ENCODE data around the gene WWOX.
A peak's percentile ranks its signal among the peaks of the same experiment; 100 is the strongest.

The WWOX gene

DNA sequence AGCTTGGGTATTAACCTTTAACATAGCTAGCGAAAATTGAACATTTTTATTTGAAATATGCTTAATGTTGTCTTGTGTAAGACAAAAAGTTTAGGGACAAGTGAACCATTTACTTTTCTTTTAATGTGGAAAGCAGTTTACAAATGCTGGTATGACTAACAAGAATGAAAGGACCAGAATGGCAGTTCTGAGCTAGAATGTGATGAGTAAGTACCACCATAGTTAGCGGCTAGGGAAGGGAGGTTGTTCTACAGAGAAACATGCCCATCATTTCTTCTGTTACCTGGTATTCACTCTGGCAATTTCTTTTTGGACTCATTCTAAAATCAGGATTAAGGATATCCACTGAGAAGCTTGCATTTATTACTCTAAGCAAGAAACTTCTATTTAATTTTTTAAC, 121.1 kb downstream of the WWOX start:
- no peak for DNase-seq (ENCODE audit: low read depth in 1 of 2, low spot score in 1 of 2)

DNA sequence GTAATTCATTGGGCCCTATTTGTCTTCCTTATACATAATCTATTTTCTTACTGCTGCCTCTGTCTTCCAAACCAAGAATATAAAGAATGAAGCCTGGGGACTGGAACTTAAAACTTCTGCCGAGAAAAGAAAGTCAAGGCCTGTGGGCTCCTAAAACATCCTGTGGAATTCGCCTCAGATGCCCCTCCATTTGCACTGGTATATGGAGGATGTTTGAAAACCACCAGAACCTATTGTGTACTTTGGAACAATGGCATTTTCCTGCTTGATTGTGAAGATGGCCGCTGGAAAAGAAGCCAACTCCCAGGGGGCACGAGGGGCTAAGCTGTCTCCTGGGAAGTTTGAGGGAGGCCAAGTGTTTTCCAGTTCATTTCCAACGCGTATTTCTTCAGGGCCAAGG, 122.4 kb downstream of the WWOX start:
- no peak for DNase-seq (ENCODE audit: low read depth in 1 of 2, low spot score in 1 of 2)

DNA sequence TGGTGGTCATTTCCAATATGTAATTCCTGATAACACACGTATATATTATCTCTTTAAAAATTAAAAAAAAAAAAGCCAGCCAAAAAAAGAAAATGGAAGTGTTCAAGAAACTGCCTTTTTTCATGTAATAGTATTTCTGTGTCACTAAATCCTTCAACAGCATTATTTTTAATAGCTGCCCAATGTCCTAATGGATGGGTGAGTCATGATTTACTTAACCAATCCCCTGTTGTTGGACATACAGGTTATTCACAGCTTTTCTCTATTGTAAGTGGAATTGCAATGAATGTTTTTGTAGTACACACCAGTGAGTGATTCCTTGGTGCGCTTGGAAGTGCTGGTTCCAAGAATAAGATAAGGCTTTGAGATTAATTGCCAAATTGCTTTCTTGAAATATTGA, 124.9 kb downstream of the WWOX start:
- DNase-seq (ENCODE audit: low read depth in 1 of 2, low spot score in 1 of 2), result no peak

DNA sequence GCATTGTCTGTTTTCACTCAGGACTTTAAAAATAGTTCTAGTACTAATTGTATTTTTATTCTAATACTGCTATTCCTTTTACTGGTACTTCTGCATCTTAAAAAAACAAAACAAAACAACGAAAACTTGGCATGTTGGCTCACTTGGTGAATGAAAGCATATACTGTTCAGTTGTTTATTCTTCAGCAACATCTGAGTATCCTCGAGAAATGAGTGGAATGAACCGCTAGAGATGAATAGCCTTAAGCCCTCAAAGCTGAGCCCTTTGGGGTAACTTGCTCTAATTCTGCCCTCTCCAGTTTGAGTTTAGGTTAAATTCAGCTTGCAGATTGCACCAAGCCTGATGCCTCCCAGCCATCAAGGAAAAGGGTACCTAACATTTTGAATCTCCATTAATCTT, 126.5 kb downstream of the WWOX start:
- DNase-seq (ENCODE audit: low read depth in 1 of 2, low spot score in 1 of 2), result no peak

DNA sequence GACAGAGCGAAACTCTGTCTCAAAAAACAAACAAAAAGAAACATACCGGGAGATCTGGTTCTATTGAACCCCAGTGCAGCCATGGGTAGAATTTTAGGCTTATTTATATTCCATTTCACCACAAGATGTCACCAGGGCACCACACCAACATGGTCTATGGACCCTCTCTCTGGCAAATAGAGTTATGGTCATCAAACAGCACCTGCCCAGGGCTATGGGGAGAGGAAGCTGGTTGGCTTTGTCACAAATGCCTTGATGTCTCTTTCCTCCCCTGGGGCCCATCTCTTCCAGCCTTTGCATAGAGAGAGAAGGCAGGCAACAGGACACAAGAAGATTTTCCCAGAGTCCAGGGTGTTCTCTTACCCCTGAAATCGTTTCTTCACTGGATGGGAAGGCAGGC, 128.4 kb downstream of the WWOX start:
- no peak for DNase-seq (ENCODE audit: low read depth in 1 of 2, low spot score in 1 of 2)

DNA sequence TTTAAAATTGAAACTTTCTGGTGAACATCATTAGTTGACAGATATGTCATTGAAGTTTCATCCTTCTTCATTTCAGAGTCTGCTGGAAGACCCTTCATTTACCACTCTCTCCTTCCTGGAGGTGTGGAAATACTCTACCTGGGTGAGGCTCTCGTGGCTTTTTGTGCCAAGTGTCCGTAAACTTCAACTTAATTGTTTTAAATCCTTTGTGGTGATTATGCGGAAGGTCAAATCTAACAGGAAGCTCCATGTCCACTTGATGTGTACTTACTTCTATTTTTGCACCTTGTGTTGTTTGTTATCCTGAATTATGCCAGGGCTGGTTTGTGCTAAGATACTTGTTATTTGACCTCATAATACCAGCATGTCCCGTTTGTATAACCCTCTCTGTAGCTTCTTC, 129.2 kb downstream of the WWOX start:
- no peak for DNase-seq (ENCODE audit: low read depth in 1 of 2, low spot score in 1 of 2)

DNA sequence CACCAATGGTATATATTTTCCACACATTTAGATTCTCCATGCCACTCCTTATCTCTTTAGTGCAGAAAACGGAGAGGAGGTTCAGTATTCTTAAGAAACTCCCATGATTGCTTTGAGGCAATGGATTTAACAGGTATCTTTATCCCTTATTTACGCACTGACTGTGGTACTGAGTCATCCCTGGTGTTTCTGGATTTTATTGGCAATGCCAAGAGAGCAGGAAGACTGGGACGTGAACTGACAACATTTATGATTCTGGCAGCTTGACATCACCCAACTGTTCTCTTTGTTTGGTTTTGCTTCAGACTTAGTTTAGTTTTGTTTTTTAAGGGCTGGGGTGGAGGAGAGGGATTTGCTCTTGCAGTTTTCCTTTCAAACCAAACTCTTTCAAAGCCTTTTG, 131.4 kb downstream of the WWOX start:
- no peak for DNase-seq (ENCODE audit: low read depth in 1 of 2, low spot score in 1 of 2)

DNA sequence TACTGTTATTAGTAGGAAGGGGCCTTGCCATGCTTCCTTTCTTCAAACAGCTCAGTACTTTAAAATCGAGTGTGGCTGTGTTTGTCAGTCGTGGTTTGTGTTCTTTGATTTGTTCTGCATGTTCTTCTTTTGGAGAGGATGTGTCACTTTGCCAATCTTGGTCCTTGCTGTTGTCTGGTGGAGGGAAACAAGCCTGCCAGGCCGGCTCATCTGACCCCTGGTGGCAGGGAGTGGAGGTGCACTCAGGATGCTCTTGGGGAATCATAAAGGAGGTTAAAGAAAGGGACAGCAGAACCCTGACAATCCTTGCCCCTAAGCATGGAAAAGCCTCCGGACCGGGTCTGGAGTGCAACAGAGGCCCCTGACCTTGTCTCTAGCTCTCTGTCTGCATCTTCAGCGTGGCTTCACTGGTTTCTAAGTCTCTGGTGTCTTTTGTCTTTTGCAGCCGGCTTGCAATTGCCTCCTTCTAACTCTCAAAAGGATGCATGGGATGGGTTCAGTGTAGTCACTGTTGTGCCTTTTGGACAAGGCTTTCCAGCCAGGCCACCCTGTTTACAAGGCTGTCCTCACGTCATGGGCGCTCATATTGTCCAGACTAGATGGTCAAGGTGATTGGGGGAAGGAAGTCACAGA, 135.8 kb downstream of the WWOX start:
- peak; percentile 48 to 55 for DNase-seq (ENCODE audit: low read depth in 1 of 2, low spot score in 1 of 2)

DNA sequence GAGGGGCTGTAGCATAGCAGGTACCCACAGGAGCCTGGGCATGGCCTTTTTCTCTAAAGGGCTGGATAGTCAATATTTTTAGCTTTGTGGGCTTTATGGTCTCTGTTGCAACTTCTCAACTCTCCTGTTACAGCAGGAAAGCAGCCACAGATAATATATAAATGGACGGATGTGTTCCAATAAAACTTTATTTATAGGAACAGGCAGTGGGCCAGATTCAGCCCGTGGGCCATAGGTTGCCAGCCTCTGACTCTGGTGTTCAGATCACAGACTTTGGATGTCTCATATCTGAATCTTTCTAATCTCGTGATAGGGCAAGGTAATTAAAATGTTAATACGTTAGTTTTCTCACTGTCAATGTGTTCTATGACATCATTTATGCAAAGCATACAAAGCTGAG, 136.4 kb downstream of the WWOX start:
- no peak for DNase-seq (ENCODE audit: low read depth in 1 of 2, low spot score in 1 of 2)

DNA sequence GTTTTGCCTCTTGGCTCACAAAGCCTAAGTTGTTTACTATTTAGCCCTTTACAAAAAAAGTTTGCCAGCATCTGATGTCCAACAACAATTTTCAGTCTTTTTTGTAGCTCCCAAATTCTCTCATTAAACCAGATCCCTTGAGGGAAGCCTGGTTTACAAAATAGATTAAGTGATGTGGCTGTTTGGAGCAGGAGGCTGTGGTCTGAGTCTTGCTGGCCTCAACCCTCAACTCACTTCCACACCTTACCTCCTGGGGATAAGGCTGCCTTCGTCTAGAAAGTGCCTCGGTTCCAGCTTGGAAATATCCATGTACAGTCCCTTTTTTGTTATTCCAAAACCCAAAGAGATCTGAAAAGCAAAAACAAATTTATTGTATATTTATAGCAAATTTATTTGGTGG, 138.4 kb downstream of the WWOX start:
- DNase-seq (ENCODE audit: low read depth in 1 of 2, low spot score in 1 of 2), result no peak

DNA sequence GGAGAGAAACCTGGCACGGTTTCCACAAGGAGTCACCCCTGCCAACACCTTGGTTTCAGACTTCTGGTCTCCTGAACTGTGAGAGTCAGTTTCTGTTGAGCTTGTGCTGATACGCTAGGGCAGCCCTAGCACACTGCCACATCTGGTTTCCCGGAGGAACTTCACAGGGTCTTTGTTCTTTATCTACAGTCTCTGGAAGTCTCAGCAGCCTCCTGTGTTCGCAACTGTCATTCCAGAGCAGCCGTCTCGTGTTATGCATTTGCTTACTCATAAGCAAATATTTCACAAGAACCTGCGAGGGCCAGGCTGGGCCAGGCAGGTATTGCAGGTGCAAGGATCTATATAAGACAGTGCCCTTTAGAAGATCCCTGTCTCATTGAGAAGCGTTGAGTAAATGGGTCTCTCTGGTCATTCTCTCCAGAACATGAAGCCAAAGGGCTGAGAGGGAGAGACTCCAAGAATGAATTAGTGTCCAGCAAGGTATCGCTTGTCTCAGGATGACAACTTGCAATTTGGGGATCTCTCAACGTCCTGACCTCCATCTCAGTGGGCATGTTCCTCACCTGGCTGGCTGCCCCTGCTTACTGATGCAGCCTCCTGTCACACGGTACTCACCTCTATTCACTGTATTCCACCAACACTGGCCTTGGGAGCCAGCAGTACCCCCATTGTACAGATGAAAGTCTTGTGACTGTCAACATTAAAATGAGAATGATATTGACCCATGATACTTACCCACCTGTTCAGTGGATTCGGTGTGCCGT, 141.2 kb downstream of the WWOX start:
- DNase-seq (ENCODE audit: low read depth in 1 of 2, low spot score in 1 of 2), result no peak

DNA sequence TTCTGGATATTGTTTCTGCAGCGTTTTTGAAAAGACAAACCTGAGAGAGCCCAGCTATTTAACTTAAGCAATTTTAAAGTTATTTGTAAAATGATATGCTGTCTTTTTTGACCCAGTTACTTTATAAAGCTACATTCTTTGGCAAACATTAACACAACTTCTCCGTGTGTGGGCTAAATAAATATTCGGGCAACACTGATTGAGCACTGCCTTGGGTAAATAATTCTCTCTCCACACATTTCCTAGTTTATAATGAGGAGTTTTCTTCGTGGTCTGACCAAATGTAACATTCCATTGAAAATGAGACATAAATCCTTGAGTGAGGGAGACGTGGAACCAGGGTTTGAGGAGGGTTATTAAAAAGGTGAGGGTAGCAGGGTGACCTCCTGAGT, 142.8 kb downstream of the WWOX start:
- DNase-seq (ENCODE audit: low read depth in 1 of 2, low spot score in 1 of 2), result no peak

DNA sequence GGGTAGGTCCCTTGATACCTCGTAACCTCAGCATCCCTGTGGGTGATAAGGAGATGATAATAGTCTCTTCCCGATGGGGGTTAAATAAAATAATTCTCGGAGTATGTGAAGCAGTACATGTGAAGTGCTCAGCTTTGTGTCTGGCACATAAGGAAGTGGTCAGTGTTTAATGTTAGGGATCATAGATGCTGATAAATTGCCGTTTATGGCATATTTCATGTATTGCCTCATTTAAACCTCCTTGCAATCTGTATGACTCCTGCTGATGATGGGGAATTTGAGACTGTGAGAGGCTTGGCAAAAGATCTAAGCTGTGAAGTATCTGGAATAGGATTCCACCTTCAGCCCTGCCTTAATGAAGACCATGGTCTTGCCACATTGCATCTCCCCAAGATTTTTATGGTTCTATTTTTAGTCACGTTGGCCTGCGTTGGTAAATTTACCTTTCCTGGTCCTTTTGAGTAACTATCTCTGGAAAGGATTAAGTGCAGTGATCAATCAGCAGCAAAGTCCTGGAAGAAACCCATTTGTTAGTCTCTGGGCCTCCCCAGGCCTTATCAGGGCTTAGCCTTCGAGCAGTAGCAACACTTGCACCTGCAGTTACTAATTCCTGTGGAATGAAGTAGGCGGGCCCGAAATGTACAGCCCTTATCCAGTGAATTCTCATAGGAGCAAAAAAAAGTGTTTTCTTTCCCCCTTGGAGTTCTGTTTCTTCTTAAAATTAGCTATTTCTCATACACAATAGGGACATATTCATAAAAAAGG, 144.9 kb downstream of the WWOX start:
- DNase-seq (ENCODE audit: low read depth in 1 of 2, low spot score in 1 of 2), result no peak

DNA sequence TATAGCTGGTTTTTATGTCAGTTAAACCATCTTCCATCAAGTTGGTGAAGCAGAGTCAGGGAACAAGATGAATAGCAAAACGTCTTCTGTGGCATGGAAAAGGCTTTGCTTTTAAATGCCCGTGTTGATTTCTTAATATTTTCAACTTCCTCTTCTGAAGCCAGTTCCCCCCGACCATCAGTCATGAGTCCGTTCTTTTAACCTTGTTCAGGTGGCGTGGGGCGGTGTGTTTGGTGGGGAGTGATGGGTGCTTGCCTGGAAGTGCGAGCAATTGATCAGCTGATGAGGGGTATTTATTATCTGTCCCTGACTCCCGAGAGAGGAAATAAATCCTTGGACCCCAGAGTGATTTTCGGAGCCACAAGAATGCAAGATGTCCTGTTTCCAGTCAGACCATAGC, 147.1 kb downstream of the WWOX start:
- no peak for DNase-seq (ENCODE audit: low read depth in 1 of 2, low spot score in 1 of 2)

DNA sequence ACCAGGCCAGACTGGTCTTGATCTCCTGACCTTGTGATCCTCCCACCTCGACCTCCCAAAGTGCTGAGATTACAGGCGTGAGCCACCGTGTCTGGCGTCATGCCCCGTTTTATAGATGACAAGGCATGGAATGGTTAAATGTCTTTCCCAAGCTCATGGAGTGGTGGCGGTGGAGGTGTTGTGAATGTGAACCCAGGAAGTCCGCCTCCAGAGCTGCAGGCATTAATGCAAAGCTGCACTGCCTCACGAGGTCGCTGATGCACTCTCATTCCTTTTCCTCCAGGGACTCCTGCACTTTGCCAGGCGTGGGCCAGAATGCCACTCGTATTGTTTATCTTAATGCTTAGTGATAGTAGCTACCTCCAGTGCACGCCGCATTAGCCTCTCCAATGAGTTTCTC, 149.6 kb downstream of the WWOX start:
- no peak for DNase-seq (ENCODE audit: low read depth in 1 of 2, low spot score in 1 of 2)

DNA sequence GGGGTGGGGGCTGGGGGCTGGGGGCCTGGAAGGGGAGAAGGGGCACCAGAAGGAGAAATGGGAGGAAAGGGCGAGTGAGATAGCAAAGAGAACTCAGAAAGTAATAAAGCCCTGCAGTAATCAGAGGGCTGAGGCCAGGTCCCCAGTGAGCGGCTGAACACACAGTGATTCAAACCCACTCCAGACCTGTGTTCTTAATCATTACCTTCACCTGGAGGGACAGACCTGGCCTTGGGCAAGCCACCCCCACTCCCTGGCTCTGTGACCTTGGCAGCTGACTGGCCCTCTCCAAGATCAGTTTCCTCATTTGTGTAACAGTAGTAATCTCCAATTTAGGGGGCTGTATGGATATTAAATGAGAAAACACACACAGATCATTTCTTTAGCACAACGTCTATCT, 150.4 kb downstream of the WWOX start:
- DNase-seq (ENCODE audit: low read depth in 1 of 2, low spot score in 1 of 2), result no peak

DNA sequence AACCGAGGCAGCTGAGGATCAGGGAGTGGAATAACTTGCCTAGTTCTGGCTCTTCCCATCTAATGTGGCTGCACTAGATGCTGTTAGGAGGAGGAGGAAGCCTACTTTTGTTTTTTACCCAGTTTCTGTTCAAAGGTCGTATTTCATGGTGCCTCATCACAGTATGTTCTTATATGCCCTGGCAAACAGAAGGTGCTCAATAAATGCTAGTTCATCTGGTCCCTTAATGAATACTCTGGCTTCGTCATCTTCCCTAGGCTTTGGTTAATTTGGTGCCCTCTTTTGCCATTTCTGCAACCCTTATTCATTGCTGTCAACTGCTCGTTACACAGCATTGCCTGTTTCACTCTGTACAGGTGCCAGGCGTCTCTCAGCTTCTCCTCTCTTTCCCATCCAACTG, 151.7 kb downstream of the WWOX start:
- DNase-seq (ENCODE audit: low read depth in 1 of 2, low spot score in 1 of 2), result no peak

DNA sequence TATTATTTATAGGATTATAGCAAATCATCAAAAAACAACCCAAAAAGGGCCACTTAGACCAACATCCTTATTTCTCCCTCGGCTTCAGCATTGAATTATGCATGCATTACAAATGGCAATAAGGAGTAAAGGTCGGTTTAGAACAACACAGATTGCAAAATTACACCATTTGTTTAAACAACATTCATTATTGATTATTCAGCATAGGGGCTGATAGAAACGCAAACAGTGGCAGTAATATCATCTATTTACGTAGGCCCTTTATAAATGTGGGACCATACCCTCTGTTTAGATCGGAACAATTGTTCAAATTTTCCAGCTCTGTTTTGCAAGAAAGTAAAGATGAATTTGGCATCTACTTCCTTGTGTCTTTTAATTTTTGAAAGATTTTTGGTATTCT, 153.3 kb downstream of the WWOX start:
- no peak for DNase-seq (ENCODE audit: low read depth in 1 of 2, low spot score in 1 of 2)

DNA sequence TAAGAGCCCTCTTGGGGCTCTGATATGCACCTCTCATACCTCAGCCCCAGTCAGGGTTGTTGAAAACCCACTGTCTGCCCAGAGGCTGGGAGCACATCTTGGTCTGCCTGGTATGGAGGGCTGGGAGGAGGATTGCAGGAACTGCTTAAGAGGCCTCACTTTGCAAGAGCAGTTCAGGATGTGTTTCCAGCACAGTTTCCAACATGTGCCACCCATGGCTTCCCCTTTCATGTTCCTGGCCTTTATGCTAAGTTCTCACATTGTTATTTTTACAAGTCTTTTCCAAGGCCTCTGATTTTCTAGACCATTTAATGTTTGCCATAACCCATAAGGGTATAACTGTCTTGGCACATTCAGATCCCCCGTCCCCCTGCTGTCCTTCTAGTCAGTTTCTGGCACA, 155.4 kb downstream of the WWOX start:
- no peak for DNase-seq (ENCODE audit: low read depth in 1 of 2, low spot score in 1 of 2)

DNA sequence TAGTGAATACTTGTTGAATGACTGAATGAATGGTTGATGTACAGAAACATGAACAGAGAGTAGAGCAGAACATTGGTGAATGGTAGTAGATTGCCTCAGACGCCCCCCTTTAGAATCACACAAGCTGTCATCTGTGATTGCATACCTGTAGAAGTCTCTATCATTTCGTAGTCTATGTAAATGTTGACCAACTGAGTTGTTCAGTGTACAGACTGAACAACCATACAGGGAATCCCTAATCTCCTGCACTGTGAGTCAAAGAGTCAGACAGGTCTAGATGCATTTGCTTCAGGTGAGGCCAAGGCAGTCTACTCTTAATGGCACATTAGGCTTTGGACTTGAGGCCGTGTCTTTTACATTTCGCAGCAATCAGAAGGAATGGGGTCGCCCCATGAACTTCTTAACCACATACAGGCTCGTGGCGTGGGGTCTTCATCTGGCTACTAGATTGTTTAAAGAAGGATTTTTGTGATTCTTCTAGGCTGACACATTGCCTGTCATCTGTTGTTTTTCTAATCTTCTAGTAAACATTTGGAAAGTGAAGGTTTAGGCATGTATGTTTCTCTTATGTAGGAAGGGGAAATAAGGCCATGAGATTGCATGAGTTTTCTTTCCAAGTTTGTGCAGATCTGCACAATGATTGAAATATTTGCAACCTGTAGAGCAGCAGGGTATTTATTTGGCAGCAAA, 157.4 kb downstream of the WWOX start:
- DNase-seq (ENCODE audit: low read depth in 1 of 2, low spot score in 1 of 2), result no peak

DNA sequence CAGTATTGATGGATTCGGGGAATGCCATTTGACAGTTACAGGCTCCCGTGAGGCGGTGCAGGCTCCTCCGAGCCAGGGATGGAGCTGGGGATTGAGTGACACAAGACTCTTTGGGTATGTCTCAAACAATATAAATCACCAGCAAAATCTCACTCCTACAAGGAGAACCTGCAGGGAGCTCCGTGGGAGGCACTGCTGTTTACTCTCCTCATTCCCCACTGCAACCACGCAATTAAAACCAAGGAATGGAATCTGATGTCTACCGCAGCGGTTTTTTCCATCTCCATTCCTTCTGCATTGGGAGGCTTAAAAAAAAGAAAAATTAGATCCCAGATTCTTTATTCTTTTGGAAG, 157.9 kb downstream of the WWOX start:
- DNase-seq (ENCODE audit: low read depth in 1 of 2, low spot score in 1 of 2), result no peak

Measured in activated CD4-positive, alpha-beta T cell treated with anti-CD3 and anti-CD28 coated beads, Interleukin-2, amount 50 U/mL, for 24 hours (primary cell).